Stomach (tissue), 9 donors: ENCODE measurements around the gene B3GAT1. TPM values are rescaled to one million over a fixed set of nuclear protein-coding genes. Genes with fewer than 3 reads are reported as not detected.

ENCODE experiments used
- DNase-seq, 2 donors: peaks; one replicate each; pipeline versions ENCODE4 v3.0.0 to v3.0.0-alpha.2; 2013 to 2019
- H3K27ac ChIP-seq, 5 donors: fragments of 200-600 bp in 4 of 5; sonication (generic) in 4 of 5; one replicate each; pipeline ENCODE4 v1.5.1; 2013 to 2019; ENCODE audit warnings: mild to moderate bottlenecking in 1 of 5, moderate library complexity in 1 of 5
- H3K27me3 ChIP-seq, 3 donors: fragments of 200-600 bp; sonication (generic); one replicate each; pipeline ENCODE4 v1.5.1; 2017 to 2019; ENCODE audit warnings: mixed run types in 1 of 3
- H3K36me3 ChIP-seq, 4 donors: fragments of 200-600 bp; sonication (generic); 1 replicate in 3 of 4; 2 replicates in 1 of 4; pipeline ENCODE4 v1.5.1; 2016 to 2019
- H3K4me1 ChIP-seq, 4 donors: fragments of 200-600 bp; sonication (generic); one replicate each; pipeline ENCODE4 v1.5.1; 2016 to 2019
- H3K4me3 ChIP-seq, 4 donors: fragments of 200-600 bp; sonication (generic) in 3 of 4; one replicate each; pipeline ENCODE4 v1.5.1; 2016 to 2019; ENCODE audit warnings: mild to moderate bottlenecking in 1 of 4
- H3K9me3 ChIP-seq, 4 donors: fragments of 200-600 bp; sonication (generic); one replicate each; pipeline ENCODE4 v1.5.1; 2016 to 2019
- CTCF ChIP-seq, 7 experiments: fragments of 450-650 bp in 4 of 7; fragments of 200-600 bp in 3 of 7; sonication (generic) in 3 of 7; IDR thresholded peaks; one replicate each; pipeline ENCODE4 v1.5.1; 2016 to 2019; ENCODE audit warnings: antibody characterized with exemption in 7 of 7, control low read depth in 2 of 7, mild to moderate bottlenecking in 1 of 7
- EP300 ChIP-seq: sonication (generic); formaldehyde crosslinking; IDR thresholded peaks from one replicate; pipeline ENCODE4 v1.6.1; 2017; ENCODE audit warnings: antibody characterized with exemption
- POLR2A ChIP-seq, 4 donors: fragments of 450-650 bp; IDR thresholded peaks; one replicate each; pipeline ENCODE4 v1.6.1; 2016; ENCODE audit warnings: antibody characterized with exemption in 4 of 4, control low read depth in 2 of 4, mild to moderate bottlenecking in 1 of 4, moderate library complexity in 1 of 4
- POLR2AphosphoS5 ChIP-seq, 3 donors: sonication (generic); formaldehyde crosslinking; IDR thresholded peaks; one replicate each; pipeline ENCODE4 v1.6.1; 2016; ENCODE audit warnings: antibody characterized with exemption in 3 of 3
- WGBS, 5 donors: extraction: QIAGEN DNeasy Blood & Tissue Kit in 3 of 5; methylation state at CpG; one replicate each; pipeline versions ENCODE4 v1.1.5 to v1.1.7; 2013 to 2018; 5-methylcytosine and 5-hydroxymethylcytosine counted together
- intact Hi-C: fragments of 100-400 bp; cut with DNase I; formaldehyde crosslinking; loops from one replicate; pipeline ENCODE4 v1.15.1; 2023; ENCODE audit warnings: low total_unique reads
- polyA plus RNA-seq, 3 donors: library from polyadenylated mRNA; stranded (reverse); fragments of 200-250 nt; gene quantifications; one replicate each; pipeline ENCODE4 v1.2.3, GENCODE V29; 2013
- total RNA-seq, 5 donors: library from RNA; depleted of rRNA; stranded (reverse); fragments of >200 nt; gene quantifications; one replicate each; pipeline versions ENCODE4 v1.1.0 to v1.2.3, GENCODE V29; 2014 to 2016
- donor health status: healthy with polysubstance abuse.
- donor health status: Bipolar disorder and iron deficiency.
- donor health status: healthy.

B3GAT1 gene
- total and polyA plus RNA-seq, 8 donors = 5.3 to 34.4 (median 18.7) TPM; not detected in 2

DNA sequence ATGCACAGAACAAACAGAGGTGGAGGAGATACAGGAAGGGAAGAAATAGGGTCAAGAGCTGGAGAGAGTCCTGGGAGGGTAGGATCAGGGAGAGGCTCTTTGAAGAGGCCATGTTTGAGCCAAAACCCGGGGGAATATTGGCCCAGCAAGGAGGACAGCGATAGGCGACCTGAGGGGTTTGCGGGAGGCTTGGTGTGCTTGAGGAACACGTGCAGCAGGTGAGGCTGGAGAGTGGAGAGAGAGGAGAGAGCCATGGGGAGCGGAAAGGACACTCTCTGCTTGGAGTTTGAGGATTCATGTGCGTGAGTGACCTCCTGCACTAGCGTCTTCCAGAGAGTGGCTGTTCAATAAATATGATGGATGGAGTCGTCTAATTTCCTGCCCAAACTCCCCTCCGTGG, 4.7 kb upstream of the B3GAT1 start:
- intact Hi-C loops = no loop called here
- WGBS, 5 donors = 70 to 76% (median 74%) methylated on average over 10 of the region's 10 CpGs
- H3K27ac ChIP-seq = no peak overlapping the region
- no peaks in the 10 kb centered on the region for H3K36me3 ChIP-seq
- H3K9me3 ChIP-seq = no peaks in the 10 kb centered on the region
- DNase-seq = no peak
- peaks cover 0 to 65% (median 21%) of the 10 kb centered on the region in 3 donors for H3K27me3 ChIP-seq
- H3K4me1 ChIP-seq = peaks cover 9 to 16% (median 12%) of the 10 kb centered on the region in 4 donors
- H3K4me3 ChIP-seq = no peak overlapping the region
- no peak for TF ChIP-seq POLR2AphosphoS5 (IDR thresholded peaks at IDR 0.05)
- no peak for TF ChIP-seq CTCF (IDR thresholded peaks at IDR 0.05)
- TF ChIP-seq POLR2A (IDR thresholded peaks at IDR 0.05) = no peak
- no peak for TF ChIP-seq EP300

- Histone ChIP-seq H3K9me3 (no peaks in the 10 kb centered on the region), H3K4me3 (no peak overlapping the region), H3K27ac (no peak overlapping the region), H3K36me3 (no peaks in the 10 kb centered on the region), H3K27me3 (peaks cover 7 to 82% (median 38%) of the 10 kb centered on the region in 3 donors), H3K4me1 (peaks cover 17 to 29% (median 22%) of the 10 kb centered on the region in 4 donors)
- TF ChIP-seq POLR2A (IDR thresholded peaks at IDR 0.05) = no peak
- no peak for TF ChIP-seq EP300
- no peak for TF ChIP-seq POLR2AphosphoS5 (IDR thresholded peaks at IDR 0.05)
- TF ChIP-seq CTCF (IDR thresholded peaks at IDR 0.05) = no peak
- 34 to 49% (median 38%) methylated on average over 17 of the region's 17 CpGs for WGBS, 5 donors
- DNase-seq = no peak
- intact Hi-C loops = no loop called here
These were observed 3.0 kb upstream of the B3GAT1 start for GRCh38 chr11:134414766-134415765.

DNA sequence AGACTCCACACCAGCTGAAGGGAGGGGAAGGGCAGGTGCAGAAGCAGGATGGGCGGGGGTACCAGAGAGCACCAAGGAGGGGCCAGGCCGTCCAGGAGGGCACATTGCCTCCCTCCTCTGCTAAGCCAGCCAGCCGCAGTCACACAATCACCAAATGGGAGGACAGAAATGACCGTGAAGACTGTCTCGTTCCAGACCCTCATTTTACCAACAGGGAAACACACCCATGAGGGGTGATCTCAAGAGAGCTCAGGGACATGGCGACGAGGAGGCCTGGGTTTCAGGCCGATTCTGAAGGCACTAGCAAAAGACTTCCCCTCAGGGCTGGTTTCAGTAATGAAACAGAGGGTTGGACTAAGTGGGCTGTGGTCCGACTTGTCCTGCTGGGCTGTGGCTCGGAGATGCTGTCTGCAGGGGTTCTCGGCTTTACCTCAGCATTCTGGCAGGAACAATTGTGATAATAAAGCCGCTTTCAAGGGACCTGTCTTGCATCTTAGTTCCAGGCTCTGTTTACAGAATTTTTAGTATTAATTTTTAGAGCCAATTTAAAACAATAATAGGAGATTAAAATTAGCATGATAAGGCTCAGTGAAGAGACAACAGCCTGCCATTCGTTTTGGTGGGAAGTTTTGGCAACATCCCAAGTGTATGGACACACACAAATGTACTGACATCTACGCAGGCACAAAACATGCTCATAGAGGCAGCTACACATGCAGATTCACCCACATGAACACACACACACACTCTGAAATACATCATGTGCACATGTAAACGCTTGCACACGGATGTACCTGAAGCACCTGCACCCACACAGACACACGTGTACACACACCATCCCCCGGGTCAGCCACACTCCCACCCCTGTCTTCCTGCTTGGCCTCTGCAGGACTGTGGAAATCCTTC, 2.0 kb upstream of the B3GAT1 start:
- Histone ChIP-seq H3K27ac (no peak overlapping the region), H3K36me3 (no peaks in the 10 kb centered on the region), H3K27me3 (peaks cover 7 to 92% (median 38%) of the 10 kb centered on the region in 3 donors), H3K4me1 (peaks cover 17 to 29% (median 24%) of the 10 kb centered on the region in 4 donors), H3K4me3 (no peak overlapping the region), H3K9me3 (no peaks in the 10 kb centered on the region)
- 36 to 56% (median 51%) methylated on average over 17 to 18 of the region's 18 CpGs for WGBS, 5 donors
- DNase-seq = no peak
- TF ChIP-seq EP300 (no peak), POLR2AphosphoS5 (IDR thresholded peaks at IDR 0.05) (no peak), POLR2A (IDR thresholded peaks at IDR 0.05) (no peak), CTCF (IDR thresholded peaks at IDR 0.05) (no peak)
- intact Hi-C loops = no loop called here
